ENCODE measurements around the gene SARDH.

- TF ChIP-seq, protein P1, sequence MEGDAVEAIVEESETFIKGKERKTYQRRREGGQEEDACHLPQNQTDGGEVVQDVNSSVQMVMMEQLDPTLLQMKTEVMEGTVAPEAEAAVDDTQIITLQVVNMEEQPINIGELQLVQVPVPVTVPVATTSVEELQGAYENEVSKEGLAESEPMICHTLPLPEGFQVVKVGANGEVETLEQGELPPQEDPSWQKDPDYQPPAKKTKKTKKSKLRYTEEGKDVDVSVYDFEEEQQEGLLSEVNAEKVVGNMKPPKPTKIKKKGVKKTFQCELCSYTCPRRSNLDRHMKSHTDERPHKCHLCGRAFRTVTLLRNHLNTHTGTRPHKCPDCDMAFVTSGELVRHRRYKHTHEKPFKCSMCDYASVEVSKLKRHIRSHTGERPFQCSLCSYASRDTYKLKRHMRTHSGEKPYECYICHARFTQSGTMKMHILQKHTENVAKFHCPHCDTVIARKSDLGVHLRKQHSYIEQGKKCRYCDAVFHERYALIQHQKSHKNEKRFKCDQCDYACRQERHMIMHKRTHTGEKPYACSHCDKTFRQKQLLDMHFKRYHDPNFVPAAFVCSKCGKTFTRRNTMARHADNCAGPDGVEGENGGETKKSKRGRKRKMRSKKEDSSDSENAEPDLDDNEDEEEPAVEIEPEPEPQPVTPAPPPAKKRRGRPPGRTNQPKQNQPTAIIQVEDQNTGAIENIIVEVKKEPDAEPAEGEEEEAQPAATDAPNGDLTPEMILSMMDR (IDR thresholded peaks at IDR 0.05): no peak
- no peak for TF ChIP-seq POLR2A (IDR thresholded peaks at IDR 0.05)
Observed at GRCh38 chr9:133667759-133668450, 70.2 kb downstream of the SARDH start.
